ENCODE data around the gene HELZ. TPM values are rescaled to one million over a fixed set of nuclear protein-coding genes. Genes with fewer than 3 reads are reported as not detected.

The HELZ gene
- total RNA-seq, 1 donor from 2014 or later = 63.5 TPM

DNA sequence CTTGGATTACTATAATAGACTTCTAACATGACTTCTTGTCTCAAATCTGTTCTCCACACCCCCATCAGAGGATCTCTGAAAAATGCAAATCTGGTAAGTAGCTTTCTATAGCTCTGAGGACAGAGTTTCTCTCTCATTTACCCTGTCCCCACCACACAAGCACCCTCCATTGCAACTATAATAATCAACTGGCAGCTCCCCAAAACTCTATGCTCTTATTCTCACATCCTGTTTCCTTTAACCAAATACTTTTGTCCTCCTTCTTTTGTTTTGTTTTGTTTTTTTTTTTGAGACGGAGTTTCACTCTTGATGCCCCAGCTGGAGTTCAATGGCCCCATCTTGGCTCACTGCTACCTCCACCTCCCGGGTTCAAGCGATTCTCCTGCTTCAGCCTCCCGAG is 73.4 kb downstream of the HELZ start:
- H3K36me3 Mint-ChIP-seq (ENCODE audit: unreplicated experiment) = peaks cover 22% of the 10 kb centered on the region
- no peak overlapping the region for H3K27ac Mint-ChIP-seq (ENCODE audit: unreplicated experiment)
- H3K4me1 Mint-ChIP-seq (ENCODE audit: unreplicated experiment) = no peaks in the 10 kb centered on the region
- no peak overlapping the region for H3K4me3 Mint-ChIP-seq (ENCODE audit: unreplicated experiment)
- no peak for DNase-seq (ENCODE audit: extremely low spot score, unreplicated experiment)
- H3K9me3 Mint-ChIP-seq (ENCODE audit: unreplicated experiment) = no peaks in the 10 kb centered on the region
- TF ChIP-seq CTCF (IDR thresholded peaks at IDR 0.05) = no peak
- no peaks in the 10 kb centered on the region for H3K27me3 Mint-ChIP-seq (ENCODE audit: unreplicated experiment)

GRCh38 chr17:67168496-67168895 is 76.5 kb downstream of the HELZ start:
- H3K27ac Mint-ChIP-seq (ENCODE audit: unreplicated experiment) = no peak overlapping the region
- DNase-seq (ENCODE audit: extremely low spot score, unreplicated experiment) = no peak
- H3K9me3 Mint-ChIP-seq (ENCODE audit: unreplicated experiment) = no peaks in the 10 kb centered on the region
- H3K27me3 Mint-ChIP-seq (ENCODE audit: unreplicated experiment) = no peaks in the 10 kb centered on the region
- H3K4me1 Mint-ChIP-seq (ENCODE audit: unreplicated experiment) = no peaks in the 10 kb centered on the region
- TF ChIP-seq CTCF (IDR thresholded peaks at IDR 0.05) = no peak
- no peak overlapping the region for H3K4me3 Mint-ChIP-seq (ENCODE audit: unreplicated experiment)
- H3K36me3 Mint-ChIP-seq (ENCODE audit: unreplicated experiment) = peaks cover 40% of the 10 kb centered on the region

DNA sequence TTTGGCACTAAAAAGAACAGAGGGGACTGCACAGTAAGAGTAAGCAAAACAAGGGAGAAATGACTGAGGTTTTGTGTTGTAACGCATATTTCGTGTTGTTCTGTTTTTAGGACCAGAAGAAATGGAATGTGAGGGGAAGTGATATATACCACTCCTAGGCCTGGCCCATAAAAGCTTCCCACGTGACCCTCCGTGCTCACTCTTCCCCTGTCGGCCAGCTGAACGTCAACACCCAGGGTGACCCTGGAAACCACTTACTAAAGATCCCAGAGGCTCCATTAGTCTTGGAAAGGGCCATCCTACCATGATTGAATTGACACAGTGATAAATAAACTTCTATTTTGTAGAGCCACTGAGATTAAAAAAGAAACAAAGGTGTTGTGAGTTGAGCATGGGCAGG is 79.8 kb downstream of the HELZ start:
- DNase-seq (ENCODE audit: extremely low spot score, unreplicated experiment) = no peak
- H3K4me3 Mint-ChIP-seq (ENCODE audit: unreplicated experiment) = no peak overlapping the region

DNA sequence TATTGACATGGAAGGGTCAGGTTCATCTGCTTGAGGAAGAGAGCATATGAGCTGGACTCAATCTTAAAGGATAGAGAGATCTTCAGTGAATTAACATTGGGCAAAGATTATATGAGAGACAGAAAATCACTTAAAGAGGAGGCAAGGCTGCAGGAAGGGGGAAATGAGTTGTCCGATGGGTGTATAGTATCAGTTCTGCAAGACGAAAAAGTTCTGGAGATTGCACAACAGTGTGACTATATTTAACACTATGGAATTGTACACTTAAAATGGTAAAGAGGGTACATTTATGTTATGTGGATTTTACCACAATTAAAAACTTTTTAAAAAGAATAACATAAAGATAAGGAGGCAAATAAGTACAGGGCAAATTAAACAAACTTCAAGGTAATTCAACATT is 80.7 kb downstream of the HELZ start:
- no peak overlapping the region for H3K4me3 Mint-ChIP-seq (ENCODE audit: unreplicated experiment)
- no peak overlapping the region for H3K27ac Mint-ChIP-seq (ENCODE audit: unreplicated experiment)
- DNase-seq (ENCODE audit: extremely low spot score, unreplicated experiment) = no peak
- H3K9me3 Mint-ChIP-seq (ENCODE audit: unreplicated experiment) = no peaks in the 10 kb centered on the region
- peaks cover 38% of the 10 kb centered on the region for H3K36me3 Mint-ChIP-seq (ENCODE audit: unreplicated experiment)
- no peaks in the 10 kb centered on the region for H3K4me1 Mint-ChIP-seq (ENCODE audit: unreplicated experiment)
- H3K27me3 Mint-ChIP-seq (ENCODE audit: unreplicated experiment) = no peaks in the 10 kb centered on the region
- TF ChIP-seq CTCF (IDR thresholded peaks at IDR 0.05) = no peak

More for the DNA sequence above, 79.8 kb downstream of the HELZ start:
- H3K27ac Mint-ChIP-seq (ENCODE audit: unreplicated experiment) = no peak overlapping the region
- no peaks in the 10 kb centered on the region for H3K27me3 Mint-ChIP-seq (ENCODE audit: unreplicated experiment)
- H3K9me3 Mint-ChIP-seq (ENCODE audit: unreplicated experiment) = no peaks in the 10 kb centered on the region
- no peaks in the 10 kb centered on the region for H3K4me1 Mint-ChIP-seq (ENCODE audit: unreplicated experiment)
- peaks cover 42% of the 10 kb centered on the region for H3K36me3 Mint-ChIP-seq (ENCODE audit: unreplicated experiment)
- no peak for TF ChIP-seq CTCF (IDR thresholded peaks at IDR 0.05)

GRCh38 chr17:67162771-67163170 is 82.2 kb downstream of the HELZ start:
- Mint-ChIP-seq H3K9me3 (ENCODE audit: unreplicated experiment) (no peaks in the 10 kb centered on the region), H3K27me3 (ENCODE audit: unreplicated experiment) (no peaks in the 10 kb centered on the region), H3K36me3 (ENCODE audit: unreplicated experiment) (peaks cover 37% of the 10 kb centered on the region), H3K4me1 (ENCODE audit: unreplicated experiment) (peaks cover 6% of the 10 kb centered on the region), H3K4me3 (ENCODE audit: unreplicated experiment) (no peak overlapping the region), H3K27ac (ENCODE audit: unreplicated experiment) (no peak overlapping the region)
- TF ChIP-seq CTCF (IDR thresholded peaks at IDR 0.05) = no peak
- DNase-seq (ENCODE audit: extremely low spot score, unreplicated experiment) = no peak

Data from osteocyte (in vitro differentiated cells).